ENCODE data around the gene INPP5A.
A peak's percentile ranks its signal among the peaks of the same experiment; 100 is the strongest.
"Not testable (repeated sequence)": the region's sequence is repeated elsewhere in the genome, so short reads cannot be mapped to it uniquely, and the experiment has no call there.

The INPP5A gene

GRCh38 chr10:132790470-132790869 is 252.9 kb downstream of the INPP5A start:
- no peak for DNase-seq (ENCODE audit: low read depth)
- no peak for TF ChIP-seq CTCF (conservative IDR thresholded peaks at IDR 0.05; ENCODE audit: low read depth, low read length)
- no peak overlapping the region for H3K4me3 ChIP-seq (ENCODE audit: low read length)

GRCh38 chr10:132790934-132791829 is 253.6 kb downstream of the INPP5A start:
- no peak for DNase-seq (ENCODE audit: low read depth)
- no peak for TF ChIP-seq CTCF (conservative IDR thresholded peaks at IDR 0.05; ENCODE audit: low read depth, low read length)
- H3K4me3 ChIP-seq (ENCODE audit: low read length): no peak overlapping the region

GRCh38 chr10:132792099-132792498 is 254.5 kb downstream of the INPP5A start:
- not testable (repeated sequence) for H3K4me3 ChIP-seq (ENCODE audit: low read length); DNase-seq (ENCODE audit: low read depth)

- no peak for DNase-seq (ENCODE audit: low read depth)
- no peak overlapping the region for H3K4me3 ChIP-seq (ENCODE audit: low read length)
- TF ChIP-seq CTCF (conservative IDR thresholded peaks at IDR 0.05; ENCODE audit: low read depth, low read length): no peak
Observed at GRCh38 chr10:132792796-132793195, 255.2 kb downstream of the INPP5A start.

GRCh38 chr10:132793213-132793612 is 255.6 kb downstream of the INPP5A start:
- no peak for TF ChIP-seq CTCF (conservative IDR thresholded peaks at IDR 0.05; ENCODE audit: low read depth, low read length)
- DNase-seq (ENCODE audit: low read depth): no peak
- no peak overlapping the region for H3K4me3 ChIP-seq (ENCODE audit: low read length)

- H3K4me3 ChIP-seq (ENCODE audit: low read length): no peak overlapping the region
- DNase-seq (ENCODE audit: low read depth): no peak
- peak; percentile 4 for TF ChIP-seq CTCF (conservative IDR thresholded peaks at IDR 0.05; ENCODE audit: low read depth, low read length)
Observed at GRCh38 chr10:132793871-132794849, 256.6 kb downstream of the INPP5A start.

- no peak for DNase-seq (ENCODE audit: low read depth)
- TF ChIP-seq CTCF (conservative IDR thresholded peaks at IDR 0.05; ENCODE audit: low read depth, low read length): no peak
- H3K4me3 ChIP-seq (ENCODE audit: low read length): no peak overlapping the region
Observed at GRCh38 chr10:132796846-132797245, 259.3 kb downstream of the INPP5A start.

- not testable (repeated sequence) for H3K4me3 ChIP-seq (ENCODE audit: low read length); DNase-seq (ENCODE audit: low read depth)
Observed at GRCh38 chr10:132797986-132798385, 260.4 kb downstream of the INPP5A start.
